ENCODE measurements around the gene GPR137B.
"Not testable (repeated sequence)": the region's sequence is repeated elsewhere in the genome, so short reads cannot be mapped to it uniquely, and the experiment has no call there.

Gene GPR137B

GRCh38 chr1:236161755-236162154 lies 19.4 kb downstream of the GPR137B start:
- DNase-seq, result not testable (repeated sequence)

GRCh38 chr1:236163463-236164153 lies 21.3 kb downstream of the GPR137B start:
- no peak for DNase-seq

DNA sequence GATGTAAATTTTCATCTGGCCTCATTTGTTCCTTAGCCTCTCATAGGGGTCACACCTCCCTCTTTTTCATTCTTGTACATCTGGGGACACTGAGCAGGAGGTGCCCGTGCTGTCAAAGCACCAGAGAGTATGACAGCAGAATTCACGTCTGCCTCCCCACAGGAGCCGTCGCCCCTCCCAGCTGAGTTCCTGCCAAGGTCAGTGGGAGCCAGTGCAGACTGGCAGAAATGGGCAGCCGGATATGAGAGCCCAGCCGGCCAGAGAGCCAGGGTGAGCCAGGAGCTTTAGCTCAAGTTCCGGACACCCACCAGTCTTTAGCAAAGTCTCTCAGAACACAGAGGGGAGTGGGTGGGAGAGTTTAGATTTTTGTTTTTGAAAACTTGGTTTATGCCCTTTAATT lies 21.9 kb downstream of the GPR137B start:
- no peak for DNase-seq

DNA sequence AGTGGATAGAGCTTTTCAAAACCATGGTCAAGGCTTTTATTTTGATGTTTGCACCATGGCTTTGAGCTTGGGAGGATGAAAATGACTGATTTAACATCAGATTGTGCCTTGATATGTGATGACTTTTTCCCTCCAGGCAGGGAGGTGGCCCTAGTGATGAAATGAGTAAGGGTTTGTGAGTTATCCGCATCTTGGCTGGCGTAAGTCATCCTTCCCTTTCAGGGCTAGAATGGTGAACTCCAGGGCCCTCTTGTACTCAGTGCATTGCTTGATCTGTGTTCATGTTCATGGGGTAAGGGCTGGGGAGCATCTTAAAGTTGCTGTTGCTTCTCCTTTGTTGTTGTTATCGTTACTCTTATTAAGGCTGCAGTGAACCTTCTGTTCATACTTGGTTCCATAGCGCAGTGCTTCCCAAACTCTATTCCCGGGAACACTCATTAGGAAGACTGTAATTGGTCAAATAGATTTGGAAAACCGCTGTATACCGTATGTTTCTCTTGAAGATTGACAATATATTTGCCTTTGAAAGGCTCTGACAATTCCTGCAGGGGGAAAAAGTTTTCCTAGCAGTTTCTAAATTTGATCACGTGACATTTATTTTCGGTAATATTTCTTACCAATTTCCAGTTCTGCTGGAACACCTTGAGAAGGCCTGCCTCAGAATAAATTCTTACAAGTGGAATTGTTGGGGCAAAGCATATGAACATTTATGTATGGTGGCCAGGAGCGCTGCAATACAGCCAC lies 23.1 kb downstream of the GPR137B start:
- no peak for DNase-seq

GRCh38 chr1:236166041-236166440 lies 23.7 kb downstream of the GPR137B start:
- DNase-seq, result no peak

GRCh38 chr1:236167154-236167553 lies 24.8 kb downstream of the GPR137B start:
- no peak for DNase-seq

- no peak for DNase-seq
Measured at GRCh38 chr1:236167578-236167977, 25.2 kb downstream of the GPR137B start.

DNA sequence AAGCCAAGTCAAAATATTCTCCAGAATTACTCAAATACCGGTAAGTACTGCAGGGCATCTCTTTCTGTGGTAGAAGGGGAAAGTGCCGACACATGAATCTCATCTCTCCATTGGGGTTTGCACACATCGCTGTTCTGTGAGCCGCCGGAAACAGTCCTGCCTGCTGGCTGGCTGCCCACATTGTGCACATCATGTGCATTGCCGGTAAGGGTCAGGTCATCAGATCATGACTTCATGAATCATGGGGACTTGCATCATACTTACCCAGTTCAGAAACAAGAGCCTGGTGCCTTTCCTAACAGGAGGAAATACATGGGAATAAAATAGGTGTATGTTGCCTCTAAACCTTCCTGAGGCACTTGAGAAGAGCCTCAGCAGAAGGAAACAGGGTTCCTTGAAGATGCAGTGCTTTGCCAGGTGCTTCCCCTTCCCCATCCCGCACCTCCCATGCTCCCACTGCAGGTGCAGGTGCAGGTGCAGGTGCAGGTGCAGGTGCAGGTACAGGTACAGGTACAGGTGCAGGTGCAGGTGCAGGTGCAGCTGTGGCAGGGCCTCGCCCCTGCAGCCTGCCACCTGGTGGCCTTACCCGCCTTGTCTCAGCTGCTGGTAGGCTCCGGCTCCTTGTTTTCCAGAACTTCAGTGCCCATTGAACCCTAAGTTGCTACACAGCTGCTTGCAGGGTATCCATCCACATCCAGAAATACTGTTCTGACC lies 26.5 kb downstream of the GPR137B start:
- DNase-seq, result peak; percentile 36

DNA sequence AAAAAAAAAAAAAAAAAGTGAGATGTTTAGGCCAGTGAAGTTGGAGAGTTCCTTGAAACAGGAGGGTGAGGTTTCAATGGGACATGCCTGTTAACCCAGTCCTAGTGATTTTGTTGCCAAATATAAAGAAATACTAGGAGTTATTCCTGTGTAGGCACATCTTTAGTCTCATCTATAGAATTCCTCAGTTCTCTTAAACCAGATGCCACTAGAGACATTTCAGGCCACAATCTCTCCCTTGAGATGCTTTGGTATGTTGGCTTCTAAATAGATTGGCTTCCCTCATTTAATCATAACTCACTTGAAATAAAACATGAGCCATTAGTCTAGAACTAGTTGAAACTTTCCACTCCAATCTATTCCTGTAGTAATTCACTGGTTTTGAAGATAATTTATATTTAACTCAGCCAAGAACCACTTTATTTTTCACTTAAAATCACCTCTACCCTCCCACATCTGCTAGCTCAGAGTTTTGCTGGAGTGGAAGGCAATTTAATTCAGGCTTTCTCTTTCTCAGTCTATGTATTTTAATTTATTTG lies 29.8 kb downstream of the GPR137B start:
- DNase-seq, result no peak

- no peak for DNase-seq
Measured at GRCh38 chr1:236173174-236173767, 30.9 kb downstream of the GPR137B start.

DNA sequence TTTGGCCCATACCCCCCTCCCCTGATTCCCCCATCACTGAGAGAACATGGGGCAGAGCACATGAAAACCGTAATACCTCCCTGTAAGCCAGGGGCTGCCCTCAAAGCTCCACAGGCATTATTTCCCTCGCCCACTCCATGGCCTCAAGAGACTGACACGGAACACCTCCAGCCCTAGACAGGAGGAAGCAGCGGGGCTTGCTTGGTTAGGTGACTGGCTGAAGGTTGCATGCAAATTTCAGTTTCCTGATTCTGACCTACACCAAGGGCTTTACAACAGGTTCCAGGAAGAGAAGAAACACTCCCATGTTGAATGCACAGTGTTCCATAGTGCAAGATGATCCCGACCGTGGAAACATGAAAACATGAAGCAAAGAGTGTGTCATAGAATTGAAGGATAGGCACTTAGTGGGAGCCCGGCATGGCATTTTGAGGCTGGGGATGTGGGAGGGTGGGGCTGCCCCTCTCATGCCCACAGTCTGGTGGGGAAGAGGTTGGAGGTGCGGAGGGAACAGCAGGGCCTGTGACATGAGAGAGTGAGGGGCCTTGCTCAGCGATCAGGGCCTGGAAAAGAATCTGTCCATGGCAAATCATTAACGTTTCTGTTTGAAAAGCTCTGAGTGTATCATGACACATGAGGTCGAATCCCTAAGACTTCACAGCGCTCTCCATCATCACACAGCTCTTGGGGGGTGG lies 33.5 kb downstream of the GPR137B start:
- no peak for DNase-seq

GRCh38 chr1:236176337-236177336 lies 34.3 kb downstream of the GPR137B start:
- no peak for DNase-seq

GRCh38 chr1:236179634-236180033 lies 37.3 kb downstream of the GPR137B start:
- no peak for DNase-seq

DNA sequence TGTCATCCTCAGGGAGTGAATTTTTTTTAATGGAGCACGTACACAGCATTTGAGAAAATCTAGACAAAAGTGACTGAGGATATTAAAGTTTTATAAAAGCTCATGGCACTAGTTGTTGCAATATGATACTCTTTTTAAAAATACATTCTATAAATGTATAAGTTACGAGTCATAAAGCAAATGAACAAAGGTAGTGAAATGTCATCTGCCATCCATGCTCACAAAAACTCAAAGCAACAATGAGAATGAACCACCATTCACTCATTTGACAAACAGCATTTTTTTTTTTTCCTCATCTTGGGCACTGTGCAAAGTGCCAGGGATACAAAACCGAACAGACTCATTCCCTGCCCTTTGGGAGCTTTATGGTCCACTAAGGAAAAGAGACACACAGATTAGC lies 38.7 kb downstream of the GPR137B start:
- DNase-seq, result no peak

DNA sequence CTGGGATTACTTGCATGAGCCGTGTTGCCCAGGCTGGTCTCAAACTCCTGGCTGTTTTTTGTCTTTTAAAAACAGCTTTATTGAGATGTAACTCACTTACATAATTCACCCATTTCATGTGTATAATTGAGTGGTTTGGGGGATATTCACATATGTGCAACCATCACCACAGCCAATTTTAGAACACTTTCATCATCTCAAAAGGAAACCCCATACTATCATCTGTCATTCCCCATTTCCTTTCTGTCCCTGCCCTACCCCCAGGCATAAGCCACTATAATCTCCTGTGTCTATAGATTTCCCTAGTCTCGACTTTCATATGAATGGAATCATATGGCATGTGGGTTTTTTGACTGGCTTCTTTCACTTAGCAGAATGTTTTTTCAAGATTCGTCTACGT lies 43.3 kb downstream of the GPR137B start:
- DNase-seq, result no peak

DNA sequence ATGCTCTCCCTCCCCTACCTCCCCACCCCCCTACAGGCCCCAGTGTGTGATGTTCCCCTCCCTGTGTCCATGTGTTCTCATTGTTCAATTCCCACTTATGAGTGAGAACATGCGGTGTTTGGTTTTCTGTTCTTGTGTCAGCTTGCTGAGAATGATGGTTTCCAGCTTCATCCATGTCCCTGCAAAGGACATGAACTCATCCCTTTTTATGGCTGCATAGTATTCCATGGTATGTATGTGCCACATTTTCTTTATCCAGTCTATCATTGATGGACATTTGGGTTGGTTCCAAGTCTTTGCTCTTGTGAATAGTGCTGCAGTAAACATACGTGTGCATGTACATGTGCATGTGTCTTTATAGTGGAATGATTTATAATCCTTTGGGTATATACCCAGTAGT lies 44.1 kb downstream of the GPR137B start:
- not testable (repeated sequence) for DNase-seq

DNA sequence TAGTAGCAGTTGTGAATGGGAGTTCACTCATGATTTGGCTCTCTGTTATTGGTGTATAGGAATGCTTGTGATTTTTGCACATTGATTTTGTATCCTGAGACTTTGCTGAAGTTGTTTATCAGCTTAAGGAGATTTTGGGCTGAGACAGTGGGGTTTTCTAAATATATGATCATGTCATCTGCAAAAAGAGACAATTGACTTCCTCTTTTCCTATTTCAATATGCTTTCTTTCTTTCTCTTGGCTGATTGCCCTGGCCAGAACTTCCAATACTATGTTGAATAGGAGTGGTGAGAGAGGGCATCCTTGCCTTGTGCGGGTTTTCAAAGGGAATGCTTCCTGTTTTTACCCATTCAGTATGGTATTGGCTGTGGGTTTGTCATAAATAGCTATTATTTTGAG lies 45.7 kb downstream of the GPR137B start:
- DNase-seq, result not testable (repeated sequence)

GRCh38 chr1:236193184-236193583 lies 50.8 kb downstream of the GPR137B start:
- no peak for DNase-seq

- no peak for DNase-seq
Measured at GRCh38 chr1:236200925-236201324, 58.6 kb downstream of the GPR137B start.

GRCh38 chr1:236201786-236202185 lies 59.4 kb downstream of the GPR137B start:
- DNase-seq, result no peak

DNA sequence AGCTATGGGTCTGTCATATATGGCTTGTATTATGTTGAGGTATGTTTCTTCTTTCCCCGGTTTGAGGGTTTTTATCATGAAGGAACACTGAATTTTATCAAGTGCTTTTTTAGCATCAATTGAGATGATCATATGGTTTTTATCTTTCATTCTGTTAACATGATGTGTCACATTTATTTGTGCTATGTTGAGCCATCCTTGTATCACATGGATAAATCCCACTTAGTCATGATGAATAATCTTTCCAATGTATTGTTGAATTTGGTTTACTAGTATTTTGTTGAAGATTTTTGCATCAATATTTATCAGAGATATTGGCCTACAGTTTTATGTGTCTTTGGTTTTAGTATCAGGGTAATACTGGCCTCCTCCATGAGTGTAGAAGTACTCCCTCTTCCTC lies 61.7 kb downstream of the GPR137B start:
- no peak for DNase-seq

All from activated CD4-positive, alpha-beta T cell treated with anti-CD3 and anti-CD28 coated beads, Interleukin-2, Interleukin-6, amounts not matched to agents 100 ng/mL and 50 ng/mL, durations not matched to agents 16 hours and 8 hours (primary cell).